ENCODE data around the gene WDR27. TPM values are rescaled to one million over a fixed set of nuclear protein-coding genes. Genes with fewer than 3 reads are reported as not detected.

Gene WDR27
- polyA plus RNA-seq, 3 donors, result 0.95 to 20.5 (median 2.0) TPM

DNA sequence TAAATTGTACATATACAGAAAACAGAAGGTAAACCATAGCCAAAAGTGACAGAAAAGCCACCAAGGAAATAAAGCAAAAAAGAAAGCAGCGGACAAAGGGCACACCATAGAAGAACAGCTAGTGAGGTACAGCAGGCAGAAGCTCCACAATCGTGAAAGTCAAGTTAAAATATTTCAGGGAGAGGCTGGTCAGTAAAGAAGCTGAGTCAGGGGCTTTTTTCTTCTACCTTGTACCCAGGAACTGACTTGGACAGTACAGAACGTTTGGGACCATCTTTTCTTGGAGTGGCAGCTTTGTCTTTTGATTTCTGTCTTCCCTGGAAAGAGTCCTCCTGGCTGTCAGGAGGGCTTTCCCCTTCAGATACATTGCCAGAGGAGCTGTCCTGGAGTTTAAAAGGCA, 8.2 kb upstream of the WDR27 start:
- peaks cover 42 to 46% of the 10 kb centered on the region in 2 donors for H3K36me3 Mint-ChIP-seq
- intact Hi-C loops (cut with micrococcal nuclease), result no loop called here
- no peaks in the 10 kb centered on the region for H3K9me3 Mint-ChIP-seq
- H3K27me3 Mint-ChIP-seq (ENCODE audit: low read depth in 3 of 3), result no peaks in the 10 kb centered on the region
- no peak for DNase-seq
- H3K4me1 Mint-ChIP-seq, result peaks cover 10% of the 10 kb centered on the region
- Histone ChIP-seq H3K4me3 (replicated peaks in 1 of 3; ENCODE audit: low read depth in 2 of 3, low read length in 3 of 3) (no peak overlapping the region), H2AFZ (ENCODE audit: insufficient read depth, low read depth, low read length, poor library complexity, severe bottlenecking) (no peak overlapping the region), H3K4me2 (replicated peaks; ENCODE audit: extremely low read depth, low read length, poor library complexity, severe bottlenecking) (no peak overlapping the region), H3K27me3 (ENCODE audit: control insufficient read depth in 2 of 2, insufficient read depth in 2 of 2, low read length in 2 of 2) (no peaks in the 10 kb centered on the region), H3K36me3 (replicated peaks in 1 of 2; ENCODE audit: control insufficient read depth in 1 of 2, insufficient read depth in 2 of 2, low read length in 2 of 2) (peaks cover 32 to 73% of the 10 kb centered on the region in 2 donors), H3K79me2 (ENCODE audit: insufficient read depth, low read length) (peaks cover 7% of the 10 kb centered on the region), H3K9ac (ENCODE audit: insufficient read depth, low read length, poor library complexity, severe bottlenecking) (no peak overlapping the region), H3K9me3 (replicated peaks in 1 of 2; ENCODE audit: control insufficient read depth in 1 of 2, insufficient read depth in 1 of 2, low read length in 2 of 2) (no peaks in the 10 kb centered on the region), H4K20me1 (ENCODE audit: insufficient read depth, low read length) (peaks cover 3% of the 10 kb centered on the region), H3K4me1 (ENCODE audit: control insufficient read depth in 1 of 2, insufficient read depth in 2 of 2, low read length in 2 of 2) (no peaks in the 10 kb centered on the region), H3K27ac (ENCODE audit: low read depth in 1 of 2, low read length in 2 of 2) (no peak overlapping the region)
- TF ChIP-seq, protein P1, sequence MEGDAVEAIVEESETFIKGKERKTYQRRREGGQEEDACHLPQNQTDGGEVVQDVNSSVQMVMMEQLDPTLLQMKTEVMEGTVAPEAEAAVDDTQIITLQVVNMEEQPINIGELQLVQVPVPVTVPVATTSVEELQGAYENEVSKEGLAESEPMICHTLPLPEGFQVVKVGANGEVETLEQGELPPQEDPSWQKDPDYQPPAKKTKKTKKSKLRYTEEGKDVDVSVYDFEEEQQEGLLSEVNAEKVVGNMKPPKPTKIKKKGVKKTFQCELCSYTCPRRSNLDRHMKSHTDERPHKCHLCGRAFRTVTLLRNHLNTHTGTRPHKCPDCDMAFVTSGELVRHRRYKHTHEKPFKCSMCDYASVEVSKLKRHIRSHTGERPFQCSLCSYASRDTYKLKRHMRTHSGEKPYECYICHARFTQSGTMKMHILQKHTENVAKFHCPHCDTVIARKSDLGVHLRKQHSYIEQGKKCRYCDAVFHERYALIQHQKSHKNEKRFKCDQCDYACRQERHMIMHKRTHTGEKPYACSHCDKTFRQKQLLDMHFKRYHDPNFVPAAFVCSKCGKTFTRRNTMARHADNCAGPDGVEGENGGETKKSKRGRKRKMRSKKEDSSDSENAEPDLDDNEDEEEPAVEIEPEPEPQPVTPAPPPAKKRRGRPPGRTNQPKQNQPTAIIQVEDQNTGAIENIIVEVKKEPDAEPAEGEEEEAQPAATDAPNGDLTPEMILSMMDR (IDR thresholded peaks at IDR 0.05), result no peak
- H3K4me3 Mint-ChIP-seq, result no peak overlapping the region
- 100% methylated on average over 2 of the region's 3 CpGs for WGBS (ENCODE audit: insufficient coverage)
- H3K27ac Mint-ChIP-seq, result no peak overlapping the region

GRCh38 chr6:169709293-169709692, 7.5 kb upstream of the WDR27 start:
- no peaks in the 10 kb centered on the region for H3K9me3 ChIP-seq (replicated peaks in 1 of 2; ENCODE audit: control insufficient read depth in 1 of 2, insufficient read depth in 1 of 2, low read length in 2 of 2)
- H3K4me3 ChIP-seq (replicated peaks in 1 of 3; ENCODE audit: low read depth in 2 of 3, low read length in 3 of 3), result no peak overlapping the region
- Mint-ChIP-seq H3K4me3 (no peak overlapping the region), H3K9me3 (no peaks in the 10 kb centered on the region), H3K36me3 (peaks cover 37 to 44% of the 10 kb centered on the region in 2 donors), H3K27ac (no peak overlapping the region), H3K4me1 (peaks cover 15% of the 10 kb centered on the region), H3K27me3 (ENCODE audit: low read depth in 3 of 3) (no peaks in the 10 kb centered on the region)
- H3K9ac ChIP-seq (ENCODE audit: insufficient read depth, low read length, poor library complexity, severe bottlenecking), result no peak overlapping the region
- peaks cover 14% of the 10 kb centered on the region for H3K79me2 ChIP-seq (ENCODE audit: insufficient read depth, low read length)
- H2AFZ ChIP-seq (ENCODE audit: insufficient read depth, low read depth, low read length, poor library complexity, severe bottlenecking), result no peak overlapping the region
- H3K27me3 ChIP-seq (ENCODE audit: control insufficient read depth in 2 of 2, insufficient read depth in 2 of 2, low read length in 2 of 2), result no peaks in the 10 kb centered on the region
- no peak overlapping the region for H3K4me2 ChIP-seq (replicated peaks; ENCODE audit: extremely low read depth, low read length, poor library complexity, severe bottlenecking)
- DNase-seq, result no peak
- TF ChIP-seq, protein P1 (IDR thresholded peaks at IDR 0.05), result no peak
- H3K36me3 ChIP-seq (replicated peaks in 1 of 2; ENCODE audit: control insufficient read depth in 1 of 2, insufficient read depth in 2 of 2, low read length in 2 of 2), result peaks cover 29 to 68% of the 10 kb centered on the region in 2 donors
- intact Hi-C loops (cut with micrococcal nuclease), result loop anchor here in 1 of 2 donors (10.0 kb wide), 1 partner anchor 494 kb away; no protein-coding TSS in a partner anchor
- H4K20me1 ChIP-seq (ENCODE audit: insufficient read depth, low read length), result peaks cover 7% of the 10 kb centered on the region
- no peak overlapping the region for H3K27ac ChIP-seq (ENCODE audit: low read depth in 1 of 2, low read length in 2 of 2)
- H3K4me1 ChIP-seq (ENCODE audit: control insufficient read depth in 1 of 2, insufficient read depth in 2 of 2, low read length in 2 of 2), result peaks cover 0 to 3% of the 10 kb centered on the region in 2 donors

Measured in CD14-positive monocyte (primary cell).